ENCODE results near the gene PIP4K2A.

- TF ChIP-seq CTCF (IDR thresholded peaks at IDR 0.05) (no peak), POLR2A (IDR thresholded peaks at IDR 0.05) (no peak), EP300 (IDR thresholded peaks at IDR 0.05) (no peak)
Observed at GRCh38 chr10:22723343-22723779, 9.0 kb upstream of the PIP4K2A start.
